H1 (cell line): ENCODE measurements around the gene AADAC. TPM values are rescaled to one million over a fixed set of nuclear protein-coding genes. Genes with fewer than 3 reads are reported as not detected.

Source experiments
- CHD1 ChIP-seq: IDR thresholded peaks from 2 replicates; pipeline ENCODE4 v1.6.1; 2012; ENCODE audit warnings: low read depth, low read length, improper control_type of control experiment
- EZH2 ChIP-seq: fragments of 200-600 bp; sonication (generic); IDR thresholded peaks from 2 replicates; pipeline ENCODE4 v1.7.1; 2012; ENCODE audit warnings: low read depth, mild to moderate bottlenecking, moderate library complexity, low read length, inconsistent platforms; ENCODE audit not compliant: severe bottlenecking
- FOSL1 ChIP-seq: IDR thresholded peaks from 2 replicates; pipeline ENCODE4 v1.6.1; 2011; ENCODE audit warnings: mild to moderate bottlenecking, low read depth, low read length, moderate library complexity; ENCODE audit not compliant: insufficient read depth
- GTF2F1 ChIP-seq: IDR thresholded peaks from 2 replicates; pipeline ENCODE4 v1.6.1; 2012; ENCODE audit warnings: low read depth, low read length, improper control_type of control experiment, borderline replicate concordance
- RFX5 ChIP-seq: IDR thresholded peaks from 2 replicates; pipeline ENCODE4 v1.6.1; 2011; ENCODE audit warnings: low read depth, low read length, improper control_type of control experiment, borderline replicate concordance
- RXRA ChIP-seq: IDR thresholded peaks from 2 replicates; pipeline ENCODE4 v1.6.1; 2011; ENCODE audit warnings: low read depth, mild to moderate bottlenecking, low read length, moderate library complexity; ENCODE audit not compliant: insufficient read depth
- TBP ChIP-seq: IDR thresholded peaks from 2 replicates; pipeline ENCODE4 v1.6.1; 2011; ENCODE audit warnings: low read depth, low read length, improper control_type of control experiment
- TEAD4 ChIP-seq: IDR thresholded peaks from 2 replicates; pipeline ENCODE4 v1.6.1; 2012; ENCODE audit warnings: low read depth, low read length, inconsistent platforms, mixed read lengths
- polyA plus RNA-seq, 7 experiments: library from polyadenylated mRNA; depleted of rRNA in 3 of 7; stranded (reverse) in 5 of 7; unstranded in 2 of 7; fragments of >200 nt in 5 of 7; fragments of 200-250 nt in 2 of 7; gene quantifications; 1 replicate in 5 of 7; 2 replicates in 1 of 7; 4 replicates in 1 of 7; pipeline versions ENCODE4 v1.2.1 to v1.2.3, GENCODE V29; 2011 to 2013; ENCODE audit warnings: missing spikeins in 2 of 7, mixed read lengths in 2 of 7
- total RNA-seq: library from RNA; stranded (reverse); fragmentation: NEBNext Ultra II Directional; extraction: Animal tissue kit (Norgen Biotek cat#: 25700); gene quantifications from 2 replicates; pipeline ENCODE4 v1.2.1, GENCODE V29; 2021
- TF ChIP-seq, protein P1 (sequence below): fragments of 300-600 bp; sonication (generic); IDR thresholded peaks from 2 replicates; pipeline ENCODE4 v1.7.1; 2012; ENCODE audit warnings: low read length, moderate library complexity, mild to moderate bottlenecking, inconsistent platforms; ENCODE audit not compliant: insufficient replicate concordance
- TF ChIP-seq, protein P2 (sequence below): IDR thresholded peaks from 2 replicates; pipeline ENCODE4 v1.6.1; 2011; ENCODE audit warnings: low read length, improper control_type of control experiment

Gene AADAC
- total and polyA plus RNA-seq, 2 of the 8 experiments (the other 6 are each of a cell fraction or from before 2014, with no cell fraction given), result not detected

DNA sequence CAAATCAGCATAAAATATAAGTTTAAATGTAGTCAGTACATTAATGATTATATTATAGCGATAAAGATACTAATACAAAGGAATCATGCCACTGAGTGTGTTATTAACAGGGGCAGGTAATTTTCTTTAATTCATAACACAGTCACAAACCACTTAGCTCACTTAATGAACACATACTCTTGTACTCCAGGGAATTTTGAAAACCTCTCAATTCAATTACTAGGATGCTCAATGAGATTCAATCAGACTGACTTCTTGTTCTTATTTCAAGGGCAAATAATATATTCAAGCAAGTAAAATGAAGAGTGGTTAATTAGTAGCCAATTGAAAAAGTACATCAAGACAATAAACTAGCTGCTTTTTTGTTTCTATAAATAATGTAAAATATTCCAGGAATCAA, 53.8 kb downstream of the AADAC start (continued):
- TF ChIP-seq, protein P1, sequence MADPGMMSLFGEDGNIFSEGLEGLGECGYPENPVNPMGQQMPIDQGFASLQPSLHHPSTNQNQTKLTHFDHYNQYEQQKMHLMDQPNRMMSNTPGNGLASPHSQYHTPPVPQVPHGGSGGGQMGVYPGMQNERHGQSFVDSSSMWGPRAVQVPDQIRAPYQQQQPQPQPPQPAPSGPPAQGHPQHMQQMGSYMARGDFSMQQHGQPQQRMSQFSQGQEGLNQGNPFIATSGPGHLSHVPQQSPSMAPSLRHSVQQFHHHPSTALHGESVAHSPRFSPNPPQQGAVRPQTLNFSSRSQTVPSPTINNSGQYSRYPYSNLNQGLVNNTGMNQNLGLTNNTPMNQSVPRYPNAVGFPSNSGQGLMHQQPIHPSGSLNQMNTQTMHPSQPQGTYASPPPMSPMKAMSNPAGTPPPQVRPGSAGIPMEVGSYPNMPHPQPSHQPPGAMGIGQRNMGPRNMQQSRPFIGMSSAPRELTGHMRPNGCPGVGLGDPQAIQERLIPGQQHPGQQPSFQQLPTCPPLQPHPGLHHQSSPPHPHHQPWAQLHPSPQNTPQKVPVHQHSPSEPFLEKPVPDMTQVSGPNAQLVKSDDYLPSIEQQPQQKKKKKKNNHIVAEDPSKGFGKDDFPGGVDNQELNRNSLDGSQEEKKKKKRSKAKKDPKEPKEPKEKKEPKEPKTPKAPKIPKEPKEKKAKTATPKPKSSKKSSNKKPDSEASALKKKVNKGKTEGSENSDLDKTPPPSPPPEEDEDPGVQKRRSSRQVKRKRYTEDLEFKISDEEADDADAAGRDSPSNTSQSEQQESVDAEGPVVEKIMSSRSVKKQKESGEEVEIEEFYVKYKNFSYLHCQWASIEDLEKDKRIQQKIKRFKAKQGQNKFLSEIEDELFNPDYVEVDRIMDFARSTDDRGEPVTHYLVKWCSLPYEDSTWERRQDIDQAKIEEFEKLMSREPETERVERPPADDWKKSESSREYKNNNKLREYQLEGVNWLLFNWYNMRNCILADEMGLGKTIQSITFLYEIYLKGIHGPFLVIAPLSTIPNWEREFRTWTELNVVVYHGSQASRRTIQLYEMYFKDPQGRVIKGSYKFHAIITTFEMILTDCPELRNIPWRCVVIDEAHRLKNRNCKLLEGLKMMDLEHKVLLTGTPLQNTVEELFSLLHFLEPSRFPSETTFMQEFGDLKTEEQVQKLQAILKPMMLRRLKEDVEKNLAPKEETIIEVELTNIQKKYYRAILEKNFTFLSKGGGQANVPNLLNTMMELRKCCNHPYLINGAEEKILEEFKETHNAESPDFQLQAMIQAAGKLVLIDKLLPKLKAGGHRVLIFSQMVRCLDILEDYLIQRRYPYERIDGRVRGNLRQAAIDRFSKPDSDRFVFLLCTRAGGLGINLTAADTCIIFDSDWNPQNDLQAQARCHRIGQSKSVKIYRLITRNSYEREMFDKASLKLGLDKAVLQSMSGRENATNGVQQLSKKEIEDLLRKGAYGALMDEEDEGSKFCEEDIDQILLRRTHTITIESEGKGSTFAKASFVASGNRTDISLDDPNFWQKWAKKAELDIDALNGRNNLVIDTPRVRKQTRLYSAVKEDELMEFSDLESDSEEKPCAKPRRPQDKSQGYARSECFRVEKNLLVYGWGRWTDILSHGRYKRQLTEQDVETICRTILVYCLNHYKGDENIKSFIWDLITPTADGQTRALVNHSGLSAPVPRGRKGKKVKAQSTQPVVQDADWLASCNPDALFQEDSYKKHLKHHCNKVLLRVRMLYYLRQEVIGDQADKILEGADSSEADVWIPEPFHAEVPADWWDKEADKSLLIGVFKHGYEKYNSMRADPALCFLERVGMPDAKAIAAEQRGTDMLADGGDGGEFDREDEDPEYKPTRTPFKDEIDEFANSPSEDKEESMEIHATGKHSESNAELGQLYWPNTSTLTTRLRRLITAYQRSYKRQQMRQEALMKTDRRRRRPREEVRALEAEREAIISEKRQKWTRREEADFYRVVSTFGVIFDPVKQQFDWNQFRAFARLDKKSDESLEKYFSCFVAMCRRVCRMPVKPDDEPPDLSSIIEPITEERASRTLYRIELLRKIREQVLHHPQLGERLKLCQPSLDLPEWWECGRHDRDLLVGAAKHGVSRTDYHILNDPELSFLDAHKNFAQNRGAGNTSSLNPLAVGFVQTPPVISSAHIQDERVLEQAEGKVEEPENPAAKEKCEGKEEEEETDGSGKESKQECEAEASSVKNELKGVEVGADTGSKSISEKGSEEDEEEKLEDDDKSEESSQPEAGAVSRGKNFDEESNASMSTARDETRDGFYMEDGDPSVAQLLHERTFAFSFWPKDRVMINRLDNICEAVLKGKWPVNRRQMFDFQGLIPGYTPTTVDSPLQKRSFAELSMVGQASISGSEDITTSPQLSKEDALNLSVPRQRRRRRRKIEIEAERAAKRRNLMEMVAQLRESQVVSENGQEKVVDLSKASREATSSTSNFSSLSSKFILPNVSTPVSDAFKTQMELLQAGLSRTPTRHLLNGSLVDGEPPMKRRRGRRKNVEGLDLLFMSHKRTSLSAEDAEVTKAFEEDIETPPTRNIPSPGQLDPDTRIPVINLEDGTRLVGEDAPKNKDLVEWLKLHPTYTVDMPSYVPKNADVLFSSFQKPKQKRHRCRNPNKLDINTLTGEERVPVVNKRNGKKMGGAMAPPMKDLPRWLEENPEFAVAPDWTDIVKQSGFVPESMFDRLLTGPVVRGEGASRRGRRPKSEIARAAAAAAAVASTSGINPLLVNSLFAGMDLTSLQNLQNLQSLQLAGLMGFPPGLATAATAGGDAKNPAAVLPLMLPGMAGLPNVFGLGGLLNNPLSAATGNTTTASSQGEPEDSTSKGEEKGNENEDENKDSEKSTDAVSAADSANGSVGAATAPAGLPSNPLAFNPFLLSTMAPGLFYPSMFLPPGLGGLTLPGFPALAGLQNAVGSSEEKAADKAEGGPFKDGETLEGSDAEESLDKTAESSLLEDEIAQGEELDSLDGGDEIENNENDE, result no peak
- TF ChIP-seq, protein P2, sequence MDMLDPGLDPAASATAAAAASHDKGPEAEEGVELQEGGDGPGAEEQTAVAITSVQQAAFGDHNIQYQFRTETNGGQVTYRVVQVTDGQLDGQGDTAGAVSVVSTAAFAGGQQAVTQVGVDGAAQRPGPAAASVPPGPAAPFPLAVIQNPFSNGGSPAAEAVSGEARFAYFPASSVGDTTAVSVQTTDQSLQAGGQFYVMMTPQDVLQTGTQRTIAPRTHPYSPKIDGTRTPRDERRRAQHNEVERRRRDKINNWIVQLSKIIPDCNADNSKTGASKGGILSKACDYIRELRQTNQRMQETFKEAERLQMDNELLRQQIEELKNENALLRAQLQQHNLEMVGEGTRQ, result no peak
- no peak for TF ChIP-seq TEAD4
- TF ChIP-seq TBP, result no peak
- TF ChIP-seq RFX5, result no peak
- no peak for TF ChIP-seq FOSL1
- TF ChIP-seq EZH2, result no peak
- no peak for TF ChIP-seq CHD1
- no peak for TF ChIP-seq GTF2F1
- TF ChIP-seq RXRA, result no peak
